ENCODE data around the gene AIF1L. TPM values are rescaled to one million over a fixed set of nuclear protein-coding genes. Genes with fewer than 3 reads are reported as not detected.

Gene AIF1L
- total RNA-seq, 2 donors from 2014 or later: 18.8 to 21.9 TPM

DNA sequence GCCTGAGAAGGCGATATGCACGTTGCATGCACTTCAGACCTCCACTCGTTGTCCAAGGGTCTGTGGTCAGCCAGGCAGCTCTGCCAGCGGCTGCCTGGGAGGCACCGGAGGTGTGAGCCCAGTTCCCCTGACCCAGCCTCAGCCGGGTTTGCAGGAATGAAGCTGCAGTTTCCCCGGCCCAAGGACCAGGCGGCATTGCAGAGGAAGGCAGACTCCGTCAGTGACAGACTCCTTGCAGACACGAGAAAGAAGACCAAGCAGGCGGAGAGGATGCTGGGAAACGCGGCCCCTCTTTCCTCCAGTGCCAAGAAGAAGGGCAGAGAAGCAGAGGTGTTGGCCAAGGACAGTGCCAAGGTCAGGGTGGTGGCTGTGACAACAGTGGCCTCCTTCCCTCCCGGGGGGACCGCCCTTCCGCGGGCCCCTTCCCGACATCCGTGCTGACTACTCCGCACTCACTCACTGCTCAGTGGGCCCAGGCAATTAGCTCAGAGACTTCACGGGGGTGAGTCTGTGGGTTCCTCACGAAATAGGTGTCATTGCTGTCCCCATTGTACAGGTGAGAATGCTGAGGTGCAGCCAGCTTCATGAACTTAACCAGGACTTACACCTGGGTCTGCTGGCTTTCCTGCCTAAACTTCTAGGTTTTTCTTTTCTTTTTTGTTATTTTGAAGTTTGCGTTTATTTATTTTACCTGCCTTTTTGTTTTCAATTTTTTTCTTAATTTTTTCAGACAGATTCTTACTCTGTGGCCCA, 10.8 kb upstream of the AIF1L start:
- Histone ChIP-seq H3K27ac (no peak overlapping the region), H3K4me3 (no peak overlapping the region), H3K9me3 (no peaks in the 10 kb centered on the region), H3K36me3 (no peaks in the 10 kb centered on the region), H3K27me3 (replicated peaks; ENCODE audit: insufficient read depth) (no peaks in the 10 kb centered on the region), H3K4me1 (ENCODE audit: control insufficient read depth in 1 of 2, low read depth in 2 of 2) (no peaks in the 10 kb centered on the region)
- DNase-seq (ENCODE audit: low spot score): no peak
- no peak for ATAC-seq (ENCODE audit: insufficient number of reproducible peaks, low FRiP score, low read depth)
- TF ChIP-seq, protein P1, sequence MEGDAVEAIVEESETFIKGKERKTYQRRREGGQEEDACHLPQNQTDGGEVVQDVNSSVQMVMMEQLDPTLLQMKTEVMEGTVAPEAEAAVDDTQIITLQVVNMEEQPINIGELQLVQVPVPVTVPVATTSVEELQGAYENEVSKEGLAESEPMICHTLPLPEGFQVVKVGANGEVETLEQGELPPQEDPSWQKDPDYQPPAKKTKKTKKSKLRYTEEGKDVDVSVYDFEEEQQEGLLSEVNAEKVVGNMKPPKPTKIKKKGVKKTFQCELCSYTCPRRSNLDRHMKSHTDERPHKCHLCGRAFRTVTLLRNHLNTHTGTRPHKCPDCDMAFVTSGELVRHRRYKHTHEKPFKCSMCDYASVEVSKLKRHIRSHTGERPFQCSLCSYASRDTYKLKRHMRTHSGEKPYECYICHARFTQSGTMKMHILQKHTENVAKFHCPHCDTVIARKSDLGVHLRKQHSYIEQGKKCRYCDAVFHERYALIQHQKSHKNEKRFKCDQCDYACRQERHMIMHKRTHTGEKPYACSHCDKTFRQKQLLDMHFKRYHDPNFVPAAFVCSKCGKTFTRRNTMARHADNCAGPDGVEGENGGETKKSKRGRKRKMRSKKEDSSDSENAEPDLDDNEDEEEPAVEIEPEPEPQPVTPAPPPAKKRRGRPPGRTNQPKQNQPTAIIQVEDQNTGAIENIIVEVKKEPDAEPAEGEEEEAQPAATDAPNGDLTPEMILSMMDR (IDR thresholded peaks at IDR 0.05): no peak

DNA sequence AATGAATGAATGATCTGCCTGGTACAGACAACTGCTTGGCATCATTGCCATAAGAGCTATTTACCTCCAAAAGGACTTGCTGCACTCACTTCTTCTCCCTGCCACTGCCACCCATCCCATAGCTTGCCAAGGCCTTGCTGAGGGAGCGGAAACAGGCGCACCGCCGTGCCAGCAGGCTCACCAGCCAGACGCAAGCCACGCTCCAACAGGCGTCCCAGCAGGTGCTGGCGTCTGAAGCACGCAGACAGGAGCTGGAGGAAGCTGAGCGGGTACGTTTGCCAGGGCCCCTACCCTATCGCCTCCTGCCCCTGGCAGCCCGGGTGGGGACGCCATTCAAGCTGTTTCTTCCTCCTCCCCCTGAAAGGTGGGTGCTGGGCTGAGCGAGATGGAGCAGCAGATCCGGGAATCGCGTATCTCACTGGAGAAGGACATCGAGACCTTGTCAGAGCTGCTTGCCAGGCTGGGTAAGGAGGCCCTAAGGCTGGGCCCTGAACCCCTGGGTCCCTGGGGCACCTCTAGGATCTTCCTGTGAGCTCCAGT, 8.9 kb upstream of the AIF1L start:
- H3K27me3 ChIP-seq (replicated peaks; ENCODE audit: insufficient read depth): no peaks in the 10 kb centered on the region
- ATAC-seq (ENCODE audit: insufficient number of reproducible peaks, low FRiP score, low read depth) (no peak), DNase-seq (ENCODE audit: low spot score) (no peak)
- no peaks in the 10 kb centered on the region for H3K4me1 ChIP-seq (ENCODE audit: control insufficient read depth in 1 of 2, low read depth in 2 of 2)
- H3K4me3 ChIP-seq: no peak overlapping the region
- no peaks in the 10 kb centered on the region for H3K9me3 ChIP-seq
- no peaks in the 10 kb centered on the region for H3K36me3 ChIP-seq
- no peak overlapping the region for H3K27ac ChIP-seq
- TF ChIP-seq, protein P1 (IDR thresholded peaks at IDR 0.05): no peak

DNA sequence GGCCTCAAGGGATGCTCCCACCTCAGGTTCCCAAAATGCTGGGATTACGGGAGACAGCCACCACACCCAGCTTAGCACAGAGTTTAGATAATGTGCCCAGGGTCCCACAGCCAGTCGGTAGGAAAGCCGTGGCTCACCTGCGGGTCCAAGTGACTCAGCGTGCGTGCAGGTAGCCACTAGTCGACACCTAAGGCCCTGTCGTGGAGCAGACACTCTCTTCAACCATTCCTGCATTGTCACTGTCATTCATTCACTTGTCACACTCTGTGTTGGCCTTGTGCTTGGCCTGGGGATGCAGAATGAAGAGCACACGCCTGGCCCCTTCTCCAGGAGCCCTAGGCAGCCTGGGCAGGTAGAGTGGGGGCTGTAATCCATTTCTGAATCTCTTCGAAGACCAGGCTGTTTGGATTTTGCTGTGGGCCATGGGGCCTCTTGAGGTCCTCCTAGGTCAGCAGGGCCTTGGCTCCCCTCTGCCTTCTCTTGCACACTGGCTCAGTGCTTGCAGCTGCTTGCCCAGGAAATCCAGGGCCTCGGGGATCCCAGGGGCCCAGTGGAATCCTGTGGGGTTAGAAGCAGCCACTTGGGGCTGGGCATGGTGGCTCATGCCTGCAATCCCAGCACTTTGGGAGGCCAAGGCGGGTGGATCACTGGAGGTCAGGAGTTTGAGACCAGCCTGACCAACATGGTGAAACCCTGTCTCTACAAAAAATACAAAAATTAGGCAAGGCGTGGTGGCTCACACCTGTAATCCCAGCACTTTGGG, 6.1 kb upstream of the AIF1L start:
- ATAC-seq (ENCODE audit: insufficient number of reproducible peaks, low FRiP score, low read depth) (no peak), DNase-seq (ENCODE audit: low spot score) (no peak)
- H3K4me3 ChIP-seq: no peak overlapping the region
- no peak overlapping the region for H3K27ac ChIP-seq
- H3K36me3 ChIP-seq: no peaks in the 10 kb centered on the region
- no peaks in the 10 kb centered on the region for H3K27me3 ChIP-seq (replicated peaks; ENCODE audit: insufficient read depth)
- no peaks in the 10 kb centered on the region for H3K4me1 ChIP-seq (ENCODE audit: control insufficient read depth in 1 of 2, low read depth in 2 of 2)
- H3K9me3 ChIP-seq: no peaks in the 10 kb centered on the region
- TF ChIP-seq, protein P1 (IDR thresholded peaks at IDR 0.05): no peak

DNA sequence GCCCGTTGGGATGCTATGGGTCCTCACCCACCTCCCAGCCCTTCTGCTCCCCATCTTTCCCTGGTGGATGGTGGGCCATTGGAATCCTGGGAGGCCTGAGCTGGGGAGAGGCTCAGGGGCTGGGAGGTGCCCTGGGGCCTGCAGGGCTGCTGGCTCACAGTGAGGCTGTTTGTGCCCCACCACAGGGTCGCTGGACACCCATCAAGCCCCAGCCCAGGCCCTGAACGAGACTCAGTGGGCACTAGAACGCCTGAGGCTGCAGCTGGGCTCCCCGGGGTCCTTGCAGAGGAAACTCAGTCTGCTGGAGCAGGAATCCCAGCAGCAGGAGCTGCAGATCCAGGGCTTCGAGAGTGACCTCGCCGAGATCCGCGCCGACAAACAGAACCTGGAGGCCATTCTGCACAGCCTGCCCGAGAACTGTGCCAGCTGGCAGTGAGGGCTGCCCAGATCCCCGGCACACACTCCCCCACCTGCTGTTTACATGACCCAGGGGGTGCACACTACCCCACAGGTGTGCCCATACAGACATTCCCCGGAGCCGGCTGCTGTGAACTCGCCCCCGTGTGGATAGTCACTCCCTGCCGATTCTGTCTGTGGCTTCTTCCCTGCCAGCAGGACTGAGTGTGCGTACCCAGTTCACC, 4.9 kb upstream of the AIF1L start:
- Histone ChIP-seq H3K9me3 (no peaks in the 10 kb centered on the region), H3K4me3 (no peak overlapping the region), H3K27ac (no peak overlapping the region), H3K4me1 (ENCODE audit: control insufficient read depth in 1 of 2, low read depth in 2 of 2) (peaks cover 0 to 4% of the 10 kb centered on the region in 2 donors), H3K36me3 (no peaks in the 10 kb centered on the region), H3K27me3 (replicated peaks; ENCODE audit: insufficient read depth) (no peaks in the 10 kb centered on the region)
- TF ChIP-seq, protein P1 (IDR thresholded peaks at IDR 0.05): no peak
- DNase-seq (ENCODE audit: low spot score) (no peak), ATAC-seq (ENCODE audit: insufficient number of reproducible peaks, low FRiP score, low read depth) (no peak)

DNA sequence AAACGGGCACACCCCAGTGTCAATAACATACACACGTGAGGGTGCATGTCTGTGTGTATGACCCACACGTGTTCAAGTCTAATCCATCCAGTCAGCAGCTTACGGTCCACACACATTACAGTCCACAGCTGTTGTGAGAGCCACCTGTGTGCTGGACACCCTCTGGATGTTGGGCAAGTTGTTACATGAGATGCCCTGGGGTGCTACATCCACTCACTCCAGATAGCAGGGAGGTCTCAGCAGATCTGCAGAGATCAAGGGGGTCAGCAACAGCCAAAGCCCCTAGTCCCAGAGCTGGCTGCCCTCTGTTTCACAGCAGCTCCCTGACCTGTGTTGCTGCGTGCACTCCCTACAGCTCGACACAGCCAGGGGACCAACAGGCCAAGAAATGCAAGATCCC, 4.3 kb upstream of the AIF1L start:
- H3K9me3 ChIP-seq: no peaks in the 10 kb centered on the region
- no peak overlapping the region for H3K27ac ChIP-seq
- no peaks in the 10 kb centered on the region for H3K36me3 ChIP-seq
- TF ChIP-seq, protein P1 (IDR thresholded peaks at IDR 0.05): no peak
- H3K4me1 ChIP-seq (ENCODE audit: control insufficient read depth in 1 of 2, low read depth in 2 of 2): peaks cover 0 to 10% of the 10 kb centered on the region in 2 donors
- H3K4me3 ChIP-seq: no peak overlapping the region
- ATAC-seq (ENCODE audit: insufficient number of reproducible peaks, low FRiP score, low read depth): no peak
- DNase-seq (ENCODE audit: low spot score): no peak
- H3K27me3 ChIP-seq (replicated peaks; ENCODE audit: insufficient read depth): no peaks in the 10 kb centered on the region
